ENCODE measurements around the gene HES7.
A peak's percentile ranks its signal among the peaks of the same experiment; 100 is the strongest.

Gene HES7

DNA sequence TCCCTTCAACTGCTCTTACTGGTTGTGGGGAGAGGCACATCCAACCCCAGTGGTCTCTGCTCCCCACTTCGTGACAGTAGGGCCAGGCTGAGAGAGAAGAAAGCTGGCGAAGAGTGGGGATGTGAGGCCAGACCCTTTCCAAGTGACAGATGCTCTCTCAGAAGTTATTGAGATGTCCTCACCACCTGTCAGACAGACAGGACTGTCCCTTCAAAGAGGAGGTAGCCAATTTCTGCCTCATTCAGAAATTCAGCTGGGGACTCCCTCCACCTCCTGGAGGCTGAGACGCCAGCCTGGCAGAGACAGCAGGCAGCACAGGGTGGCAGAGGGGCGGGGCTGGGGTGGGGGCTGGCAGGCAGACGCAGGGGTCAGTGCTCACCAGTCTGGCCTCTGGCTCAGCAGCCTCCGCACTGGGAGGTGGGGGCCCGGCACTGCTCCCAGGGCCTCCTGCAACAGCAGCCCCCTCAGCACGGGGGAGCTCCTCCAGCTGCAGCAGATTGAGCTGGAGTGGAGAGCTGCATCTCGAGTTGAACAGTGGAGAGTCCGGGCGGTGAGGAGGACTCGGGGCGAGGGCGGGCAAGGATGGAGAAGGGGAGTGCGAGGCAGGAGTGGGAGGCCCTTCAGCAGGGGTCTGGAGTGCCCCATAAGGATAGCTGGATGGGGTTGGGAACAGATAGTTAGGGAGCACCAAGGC lies 19.1 kb upstream of the HES7 start:
- no peak for DNase-seq (ENCODE audit: low spot score)

DNA sequence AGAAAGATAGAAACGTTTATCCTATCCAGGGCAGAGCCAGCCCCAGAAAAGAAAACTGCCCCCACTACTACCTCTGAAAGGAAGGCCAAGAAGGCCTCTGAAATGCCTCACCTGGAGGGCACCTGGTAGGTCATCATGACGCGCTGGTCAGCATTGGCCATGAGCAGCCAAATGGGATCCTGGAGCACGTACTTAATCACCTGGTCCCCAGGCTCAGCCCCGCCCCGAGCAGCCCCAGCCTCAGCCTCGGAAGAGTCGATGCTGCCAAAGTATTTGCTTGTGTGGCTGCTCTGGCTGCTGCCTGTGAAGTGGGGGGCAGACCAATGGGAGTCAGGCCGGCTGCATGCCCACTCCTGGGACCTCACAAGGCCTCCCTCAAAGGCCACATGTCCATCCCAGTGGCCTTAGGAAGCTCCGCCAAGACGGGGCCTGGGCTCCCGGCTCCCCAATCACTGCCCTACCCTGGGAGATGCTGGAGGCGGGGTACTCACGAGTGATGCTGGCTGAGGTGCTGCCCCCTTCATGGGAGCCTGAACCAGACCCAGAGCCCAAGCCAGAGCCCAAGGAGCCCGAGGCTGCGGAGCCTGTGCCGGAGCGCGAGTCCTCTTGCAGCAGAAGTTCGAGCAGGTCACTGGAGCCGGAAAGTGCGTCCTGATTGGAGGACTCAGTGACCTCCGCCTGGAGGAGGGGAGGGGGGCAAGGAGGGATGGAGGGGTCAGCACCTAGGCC lies 18.4 kb upstream of the HES7 start:
- no peak for DNase-seq (ENCODE audit: low spot score)

DNA sequence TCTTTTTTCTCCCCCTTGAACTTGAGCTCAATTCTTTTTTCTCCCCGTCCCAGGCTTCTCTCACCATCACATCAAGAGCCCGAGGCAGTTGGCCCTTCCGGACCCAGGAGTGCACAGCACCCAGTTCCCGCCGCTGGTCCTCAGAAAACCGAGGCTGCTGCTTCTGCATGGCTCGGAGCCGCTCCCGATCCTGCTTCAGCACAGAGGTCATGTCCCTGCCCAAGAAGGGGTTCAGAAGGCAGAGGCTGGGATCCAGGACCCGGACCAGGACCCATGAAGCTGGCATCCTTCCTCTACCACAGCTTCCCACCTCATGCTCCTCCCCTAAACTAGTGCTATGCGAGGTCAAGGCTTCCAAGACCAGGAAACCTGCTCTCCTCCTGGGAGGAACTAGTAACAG lies 17.8 kb upstream of the HES7 start:
- no peak for DNase-seq (ENCODE audit: low spot score)

DNA sequence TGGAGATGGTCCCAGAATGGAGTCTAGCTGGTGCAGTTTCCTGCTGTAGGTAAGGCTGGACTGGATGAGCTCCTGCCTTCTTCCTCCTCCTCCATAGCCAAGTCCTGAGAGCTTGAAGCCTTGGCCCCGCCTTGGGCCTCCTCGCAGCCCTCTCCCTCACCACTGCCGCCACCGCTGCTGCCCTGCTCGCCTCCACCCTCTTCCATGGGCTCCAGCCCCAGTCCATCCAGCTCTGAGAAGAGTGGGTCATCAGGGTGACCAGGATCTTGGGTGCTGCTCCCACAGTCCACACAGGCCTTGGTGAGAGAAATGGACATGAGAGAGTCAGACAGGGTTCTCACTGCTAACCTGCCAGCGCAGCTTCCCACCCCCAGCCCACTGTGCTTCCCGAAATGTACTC lies 17.1 kb upstream of the HES7 start:
- DNase-seq (ENCODE audit: low spot score), result no peak

DNA sequence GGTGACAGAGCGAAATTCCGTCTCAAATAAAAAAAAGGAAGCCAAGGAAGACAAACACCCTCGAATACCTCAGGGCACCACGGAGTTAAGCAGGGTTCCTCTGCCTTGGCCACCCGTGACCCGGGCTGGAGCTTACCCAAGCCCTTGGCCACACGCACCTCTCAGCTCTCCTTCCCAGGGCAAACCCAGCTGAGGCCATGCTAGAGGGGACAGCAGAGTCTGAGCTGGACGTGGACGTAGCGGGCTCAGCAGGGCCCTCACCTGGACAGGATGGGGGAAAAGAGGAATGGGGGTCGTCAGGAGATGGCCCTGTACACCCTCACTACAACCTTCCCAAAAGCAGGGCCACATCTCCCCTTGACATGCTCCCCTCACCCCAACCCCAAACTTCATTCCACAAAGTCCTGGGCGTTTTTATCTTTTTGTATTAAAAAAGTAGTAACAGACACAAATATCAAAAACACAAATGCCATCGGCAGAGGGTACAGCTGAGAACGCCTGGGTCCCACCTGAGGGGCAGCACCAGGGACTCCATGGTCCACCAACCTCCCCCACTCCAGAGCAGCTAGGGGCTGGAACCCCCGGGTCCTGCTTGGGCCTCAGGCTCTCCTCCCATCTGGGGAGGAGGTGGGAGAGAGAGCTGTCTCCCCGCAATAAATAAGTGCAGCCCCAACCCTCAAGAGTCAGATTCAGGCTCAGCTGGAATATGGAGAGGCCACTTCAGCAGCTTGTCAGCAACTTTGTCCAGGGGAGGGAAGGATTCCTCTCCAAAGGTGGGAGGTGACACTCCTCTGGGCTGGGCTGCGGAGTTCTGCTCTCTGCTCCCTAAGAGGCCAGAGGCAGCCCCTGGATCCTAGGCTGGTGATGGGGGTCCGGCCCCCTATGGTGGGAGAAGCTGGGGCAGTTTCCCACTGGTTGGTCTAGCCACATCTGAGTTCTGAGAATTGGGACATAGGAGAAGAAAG lies 16.4 kb upstream of the HES7 start:
- DNase-seq (ENCODE audit: low spot score), result no peak

DNA sequence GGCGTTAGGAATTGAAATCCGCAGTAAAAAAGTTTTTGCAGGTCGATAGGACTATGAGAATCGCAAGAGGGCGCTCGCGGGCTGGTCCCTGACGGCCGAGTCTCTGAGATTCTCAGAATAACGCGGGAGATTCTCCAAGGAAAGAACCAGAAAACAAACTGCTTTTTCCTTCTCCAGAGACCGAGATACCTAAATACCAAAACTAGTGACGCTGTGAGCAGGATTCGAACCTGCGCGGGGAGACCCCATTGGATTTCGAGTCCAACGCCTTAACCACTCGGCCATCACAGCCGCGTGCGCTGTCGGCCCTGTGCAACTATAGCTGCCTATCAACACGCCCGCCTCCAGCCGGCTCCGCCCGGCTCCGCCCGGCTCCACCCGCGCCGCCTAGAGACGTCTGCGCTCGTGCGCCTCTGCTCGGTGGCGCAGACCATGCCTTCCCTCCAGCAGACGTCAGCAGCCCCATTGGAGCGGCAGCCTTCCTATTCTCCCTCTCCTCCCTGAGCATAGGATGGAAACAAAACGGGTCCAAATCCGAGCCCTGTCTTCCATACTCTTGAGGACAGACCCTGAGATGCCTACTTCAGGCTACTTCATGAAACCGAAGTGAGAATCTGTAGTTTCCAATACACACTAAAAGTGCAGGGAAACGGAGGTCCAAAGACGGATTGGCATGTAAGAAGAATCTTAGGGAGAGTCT lies 14.9 kb upstream of the HES7 start:
- peak; percentile 94 for DNase-seq (ENCODE audit: low spot score)

DNA sequence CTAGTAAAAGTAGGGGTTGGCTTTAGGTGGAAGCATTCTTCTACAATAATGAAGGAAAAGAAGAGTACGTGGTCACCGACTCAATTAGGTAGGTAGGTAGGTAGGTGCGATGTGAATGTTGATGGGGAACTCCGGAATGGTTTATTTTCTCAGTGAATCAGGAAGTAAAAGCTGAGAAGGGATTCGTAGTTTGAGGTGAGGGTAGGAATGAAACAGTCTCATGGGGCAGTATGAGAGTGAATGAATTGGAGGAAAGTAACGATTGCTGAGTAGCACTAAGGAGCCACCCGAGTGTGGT lies 14.4 kb upstream of the HES7 start:
- DNase-seq (ENCODE audit: low spot score), result no peak

DNA sequence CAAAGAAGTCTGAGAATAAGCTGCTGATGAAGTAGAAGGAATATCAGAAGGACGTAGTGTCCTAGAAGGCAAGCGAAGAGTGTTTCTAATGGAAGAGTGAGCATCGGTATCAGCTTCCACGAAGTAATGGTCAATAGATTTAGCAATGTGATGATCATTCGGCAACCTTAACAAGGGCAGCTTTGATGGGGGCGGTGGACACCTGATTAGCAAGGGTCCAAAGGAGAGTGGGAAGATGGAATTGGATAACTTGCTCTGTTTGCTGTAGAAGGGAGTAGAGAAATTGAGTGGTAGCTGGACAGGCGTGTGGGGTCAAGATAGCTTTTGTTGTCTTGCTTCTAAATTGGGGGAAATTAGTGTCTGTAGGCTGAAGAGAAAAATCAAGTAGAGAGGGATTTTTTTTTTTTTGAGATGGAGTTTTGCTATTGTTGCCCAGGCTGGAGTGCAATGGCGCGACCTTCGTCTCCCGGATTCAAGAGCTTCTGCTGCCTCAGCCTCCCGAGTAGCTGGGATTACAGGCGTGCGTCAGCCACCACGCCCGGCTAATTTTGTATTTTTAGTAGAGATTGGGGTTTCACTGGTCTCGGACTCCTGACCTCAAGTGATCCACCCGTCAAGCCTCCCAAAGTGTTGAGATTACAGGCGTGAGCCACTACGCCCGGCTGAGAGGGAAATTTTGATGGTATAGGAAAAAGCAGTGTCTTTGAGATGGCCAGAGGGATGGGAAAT lies 13.9 kb upstream of the HES7 start:
- no peak for DNase-seq (ENCODE audit: low spot score)

DNA sequence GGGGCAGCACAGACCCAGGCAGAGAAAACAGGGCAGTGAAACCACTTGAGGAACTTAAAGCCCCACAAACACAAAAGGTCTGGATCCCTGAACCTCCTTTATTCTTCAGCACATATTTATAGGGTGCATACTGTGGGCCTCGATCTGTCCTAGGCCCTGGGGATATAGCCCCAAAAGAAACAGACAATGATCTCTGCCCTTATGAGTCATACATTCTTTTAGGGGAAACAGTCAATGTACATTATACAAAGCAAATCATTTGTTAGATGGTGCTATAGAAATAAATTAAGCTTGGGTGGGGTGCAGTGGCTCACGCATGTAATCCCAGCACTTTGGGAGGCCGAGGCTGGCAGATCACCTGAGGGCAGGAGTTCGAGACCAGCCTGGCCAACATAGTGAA lies 10.0 kb upstream of the HES7 start:
- DNase-seq (ENCODE audit: low spot score), result no peak

DNA sequence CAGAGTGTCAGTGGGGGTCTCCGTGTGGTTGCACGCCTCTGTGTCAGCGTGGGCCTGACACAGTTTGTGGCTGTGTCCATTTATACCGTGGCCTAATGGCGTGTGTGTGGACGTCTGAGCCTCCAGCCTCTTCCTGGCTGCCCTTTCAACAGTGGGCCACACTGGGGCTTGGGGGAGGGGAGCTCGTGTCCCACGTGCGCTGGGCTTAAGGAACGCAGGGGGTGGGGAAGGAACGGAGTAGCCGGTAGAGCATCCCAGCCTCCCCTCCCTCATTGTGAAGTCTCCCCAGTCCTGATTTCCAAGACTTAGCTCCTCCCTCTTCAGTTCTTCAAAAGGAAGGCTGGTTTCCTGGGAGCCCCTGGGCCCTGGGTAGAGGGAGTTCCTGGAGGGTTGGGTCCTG lies 9.5 kb upstream of the HES7 start:
- no peak for DNase-seq (ENCODE audit: low spot score)

DNA sequence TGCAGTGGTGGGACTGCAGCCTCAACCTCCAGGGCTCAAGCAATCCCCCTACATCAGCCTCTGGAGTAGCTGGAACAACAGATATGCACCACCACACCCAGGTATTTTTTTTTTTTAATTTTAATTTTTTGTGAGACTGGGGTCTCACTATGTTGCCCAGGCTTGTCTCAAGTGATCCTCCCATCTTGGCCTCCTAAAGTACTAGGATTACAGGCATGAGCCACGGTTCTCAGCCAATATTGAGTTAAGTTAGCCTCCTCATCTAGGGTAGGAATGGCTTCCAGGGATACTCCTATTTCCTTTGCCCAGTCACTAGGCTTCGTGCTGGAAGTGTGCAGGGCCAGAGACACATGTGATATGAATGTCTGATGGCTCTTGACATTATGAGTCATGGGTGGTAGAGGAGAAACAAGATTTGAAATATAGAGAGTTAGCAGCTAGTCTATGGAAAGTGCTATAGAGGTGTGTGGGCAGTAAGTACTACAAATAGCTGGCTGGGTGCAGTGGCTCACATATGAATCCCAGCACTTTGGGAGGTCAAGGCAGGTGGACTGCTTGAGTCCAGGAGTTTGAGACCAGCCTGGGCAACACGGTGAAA lies 8.0 kb upstream of the HES7 start:
- no peak for DNase-seq (ENCODE audit: low spot score)

DNA sequence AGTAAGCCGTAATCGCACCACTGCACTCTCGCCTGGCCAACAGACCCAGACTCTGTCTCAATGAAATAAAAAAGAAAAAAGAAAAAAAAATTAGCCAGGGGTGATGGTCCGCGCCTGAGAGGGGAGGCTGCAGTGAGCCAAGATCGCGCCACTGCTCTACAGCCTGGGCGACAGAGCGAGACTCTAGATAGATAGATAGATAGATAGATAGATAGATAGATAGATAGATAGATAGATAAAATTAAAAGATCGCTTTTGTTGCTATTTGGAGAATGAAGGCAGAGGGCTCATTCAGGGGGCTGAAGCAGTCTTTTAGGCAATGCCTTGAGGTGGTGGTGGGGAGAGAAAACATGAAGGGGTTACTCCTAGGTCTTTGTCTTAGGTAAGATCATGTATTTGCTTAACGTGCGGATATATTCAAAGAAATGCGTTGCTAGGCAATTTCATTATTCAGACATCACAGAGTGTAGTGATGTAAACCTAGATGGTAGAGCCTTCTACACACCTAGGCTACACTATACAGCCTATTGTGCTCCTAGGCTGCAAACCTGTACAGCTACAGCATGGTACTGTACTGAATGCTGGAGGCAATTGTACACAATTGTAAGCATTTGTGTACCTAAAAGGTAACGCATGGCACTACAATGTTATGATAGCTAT lies 4.3 kb upstream of the HES7 start:
- no peak for DNase-seq (ENCODE audit: low spot score)

DNA sequence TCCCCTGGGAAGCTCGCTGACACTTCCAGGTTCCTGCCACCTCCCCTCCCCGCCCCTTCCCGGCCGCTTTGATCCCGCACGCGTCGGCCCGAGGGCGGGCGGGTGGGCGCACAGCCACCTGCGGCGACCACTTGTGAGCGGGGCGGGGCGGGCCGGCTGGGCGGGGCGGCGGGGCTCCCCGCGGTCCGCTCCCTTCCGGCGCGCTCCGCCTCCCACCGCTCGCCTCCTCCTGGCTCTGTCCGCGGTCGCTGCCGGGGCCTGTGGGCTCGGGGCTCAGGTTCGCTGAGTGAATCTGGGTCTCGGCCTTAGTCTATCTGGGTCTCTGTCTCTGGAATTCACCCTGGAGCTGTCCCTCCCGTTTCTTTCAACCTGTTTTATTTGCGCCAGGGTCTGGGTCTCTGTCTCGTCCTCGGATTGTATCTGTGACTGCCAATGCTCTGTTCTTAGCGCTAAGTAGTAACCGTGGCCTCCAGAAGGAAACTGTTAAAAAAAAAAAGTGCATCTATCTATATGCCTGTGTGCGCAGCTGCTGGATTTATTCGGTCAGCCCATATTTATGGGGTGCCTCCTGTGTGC lies 2.7 kb upstream of the HES7 start:
- DNase-seq (ENCODE audit: low spot score), result no peak

DNA sequence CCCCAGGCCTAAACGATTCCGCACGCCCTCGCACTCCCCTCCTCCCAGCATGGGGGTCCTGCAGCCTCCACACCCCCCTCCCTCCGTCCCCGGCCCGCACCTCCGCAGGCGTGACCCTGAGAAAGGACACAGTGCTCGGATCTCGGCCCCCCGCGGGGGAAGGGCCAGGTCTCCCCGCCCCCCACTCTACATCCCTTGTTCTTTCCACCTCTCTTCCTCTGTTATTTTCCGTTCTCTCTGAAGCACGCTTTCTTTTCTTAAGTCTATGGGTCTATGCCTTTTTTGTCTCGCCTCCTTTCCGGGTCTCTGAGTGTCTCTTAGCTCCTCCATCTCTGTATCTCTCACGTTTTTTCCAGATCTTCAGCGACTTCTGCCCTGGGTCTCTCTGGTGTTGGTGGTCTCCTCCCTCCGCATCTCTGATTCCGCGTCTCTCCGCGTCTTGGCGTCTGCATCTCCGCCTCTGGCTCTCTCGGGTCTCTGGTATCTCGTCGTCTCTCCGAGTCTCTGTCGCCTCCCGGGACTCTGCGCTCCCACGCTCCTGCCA lies 2.1 kb upstream of the HES7 start:
- no peak for DNase-seq (ENCODE audit: low spot score)

DNA sequence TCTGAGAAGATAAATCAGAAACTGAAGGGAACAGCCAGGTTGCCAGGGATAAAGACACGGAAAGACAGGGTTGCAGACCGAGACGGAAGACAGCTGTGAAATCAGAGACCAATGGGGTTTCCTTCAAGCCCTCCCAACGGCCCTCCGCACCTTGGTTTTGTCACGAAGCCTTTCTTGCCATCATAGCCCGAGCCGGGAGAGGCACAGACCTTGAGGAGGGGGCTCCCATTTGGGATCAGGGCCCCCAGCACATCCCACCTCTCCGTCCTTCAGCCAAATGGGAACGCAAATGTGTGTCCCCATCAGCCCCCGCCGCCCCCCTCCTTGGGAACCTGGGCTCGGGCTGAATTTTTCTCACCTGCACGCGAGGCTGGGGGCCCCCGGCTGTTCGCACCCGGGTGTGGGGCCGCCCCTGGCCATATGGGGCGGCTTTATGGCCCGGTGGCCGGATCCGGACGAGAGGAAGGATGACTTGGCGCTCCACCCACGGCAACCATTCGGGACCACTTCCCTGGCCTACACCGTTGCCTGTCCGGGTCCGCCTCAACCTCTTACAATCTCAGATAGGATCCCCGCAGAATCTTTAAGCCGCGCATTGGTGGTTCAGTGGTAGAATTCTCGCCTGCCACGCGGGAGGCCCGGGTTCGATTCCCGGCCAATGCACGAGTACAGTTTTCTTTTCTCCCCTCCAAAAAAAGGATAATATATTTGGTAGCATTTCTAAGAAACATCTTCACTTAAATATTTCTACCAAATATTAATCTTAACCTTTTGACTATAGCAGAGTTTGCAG lies 1.4 kb upstream of the HES7 start:
- DNase-seq (ENCODE audit: low spot score), result peak; percentile 75

DNA sequence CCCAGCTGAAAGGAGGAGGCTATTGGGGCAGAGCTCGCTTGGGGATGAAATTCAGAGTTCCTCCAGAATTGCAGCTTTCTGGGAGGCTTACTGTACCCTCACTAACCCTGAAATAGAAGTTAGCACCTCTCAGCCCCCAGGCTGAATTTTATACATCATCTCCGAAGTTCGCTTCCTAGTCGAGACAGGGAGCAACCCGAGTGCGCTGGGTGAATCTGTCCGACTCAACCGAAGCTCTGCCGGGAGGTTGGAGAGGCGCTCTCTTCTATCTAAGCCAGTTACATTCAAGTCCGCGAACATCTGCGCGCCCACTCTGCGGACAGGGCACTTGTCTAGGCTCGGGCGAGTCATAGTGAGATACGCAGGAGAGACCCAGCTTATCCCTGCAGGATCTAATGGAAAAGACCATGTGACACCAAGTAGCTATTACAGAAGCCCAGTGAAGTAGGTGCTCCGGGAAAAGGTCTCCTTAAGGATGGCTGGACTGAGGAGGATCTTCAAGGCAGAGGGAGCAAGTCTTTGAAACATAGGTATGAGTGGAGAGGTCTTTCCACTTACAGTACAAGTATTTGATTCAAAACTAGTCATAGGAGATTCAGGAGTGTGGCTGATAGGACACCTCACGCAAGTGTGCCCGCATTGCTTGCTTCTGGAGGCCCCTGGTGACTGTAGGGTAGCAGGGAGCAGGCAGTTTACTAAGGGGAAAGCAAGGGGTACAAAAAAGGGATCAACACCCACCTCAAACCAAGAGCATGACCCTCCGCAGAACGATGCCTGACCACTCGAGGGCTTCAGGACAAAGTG lies 646 bp upstream of the HES7 start:
- no peak for DNase-seq (ENCODE audit: low spot score)

DNA sequence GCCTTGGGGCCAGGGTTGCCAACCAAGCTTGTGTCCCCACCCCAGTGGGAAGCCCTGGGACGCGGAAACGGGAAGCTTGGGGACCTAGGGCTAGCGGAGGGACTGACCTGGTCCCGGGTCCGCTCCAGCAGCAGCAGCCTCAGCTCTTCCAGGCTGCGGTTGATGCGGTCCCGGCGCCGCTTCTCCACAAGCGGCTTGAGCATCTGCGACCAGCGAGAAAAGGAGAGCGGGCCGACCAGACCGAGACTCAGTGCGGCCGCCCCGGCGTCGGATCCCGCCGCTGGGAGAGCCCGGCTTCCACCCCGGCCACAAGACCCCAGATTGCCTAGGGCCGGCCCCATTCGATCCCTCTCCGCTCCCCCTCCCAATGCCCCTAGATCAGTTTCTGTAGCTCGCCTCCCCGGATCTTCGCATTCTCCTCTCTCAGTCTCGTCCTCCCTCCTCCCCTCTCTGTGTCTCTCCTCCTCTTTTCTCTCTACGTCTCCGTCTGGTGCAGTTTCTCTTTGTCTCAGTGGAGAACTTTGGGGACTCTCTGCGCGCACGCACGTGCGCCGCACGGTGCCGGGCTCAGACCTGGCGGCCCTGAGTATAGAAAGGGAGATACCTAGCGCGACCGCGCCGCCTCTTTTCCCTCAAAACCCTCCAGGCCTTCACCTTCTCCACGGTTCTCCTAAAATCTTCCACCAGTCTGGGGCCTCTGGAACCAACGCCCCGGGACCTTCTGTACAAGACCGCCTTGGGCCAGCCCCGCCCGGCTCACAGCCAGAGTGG lies 797 bp downstream of the HES7 start:
- no peak for DNase-seq (ENCODE audit: low spot score)
